Measurements from ENCODE around the gene CEP135.
"Not testable (repeated sequence)": the region's sequence is repeated elsewhere in the genome, so short reads cannot be mapped to it uniquely, and the experiment has no call there.

Gene CEP135

DNA sequence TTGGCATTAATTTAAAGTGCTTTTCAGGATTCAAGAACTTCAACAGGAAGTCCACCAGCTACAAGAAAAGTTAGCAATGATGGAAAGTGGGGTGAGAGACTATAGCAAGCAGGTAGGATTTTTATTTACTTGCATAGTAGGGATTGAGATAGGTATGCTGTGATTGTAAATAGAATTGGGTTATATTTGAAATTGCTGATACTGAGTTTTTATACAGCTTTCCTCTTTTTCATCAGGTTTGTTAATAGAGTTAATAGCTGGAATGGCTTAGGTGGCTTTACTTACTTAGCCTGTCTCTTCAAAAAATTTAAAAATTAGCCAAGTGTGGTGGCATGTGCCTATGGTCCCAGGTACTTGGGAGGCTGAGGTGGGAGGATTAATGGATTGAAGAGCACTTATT is 10.9 kb downstream of the CEP135 start:
- H3K79me1 ChIP-seq (ENCODE audit: low read length), result no peaks in the 10 kb centered on the region
- no peak overlapping the region for H4K91ac ChIP-seq (ENCODE audit: low read depth, low read length)
- H3K4me3 ChIP-seq (ENCODE audit: low read depth, low read length), result no peak overlapping the region
- H3K23ac ChIP-seq (ENCODE audit: low read length), result no peak overlapping the region
- H4K8ac ChIP-seq (ENCODE audit: low read depth, low read length), result no peak overlapping the region
- no peak overlapping the region for H3K27ac ChIP-seq (ENCODE audit: low read depth, low read length)
- no peak overlapping the region for H3K4me2 ChIP-seq (ENCODE audit: low read length)
- H3K14ac ChIP-seq (ENCODE audit: low read length), result no peak overlapping the region
- DNase-seq, result no peak
- H2AFZ ChIP-seq (ENCODE audit: insufficient read depth, low read length, poor library complexity), result no peak overlapping the region
- no peaks in the 10 kb centered on the region for H3K4me1 ChIP-seq (ENCODE audit: control insufficient read depth in 1 of 2, insufficient read depth in 2 of 2, low read length in 2 of 2)
- H2BK5ac ChIP-seq (ENCODE audit: low read depth, low read length, poor library complexity), result no peak overlapping the region
- H3K79me2 ChIP-seq (ENCODE audit: control insufficient read depth, insufficient read depth, low read length, poor library complexity), result no peaks in the 10 kb centered on the region
- no peak overlapping the region for H2BK12ac ChIP-seq (ENCODE audit: low read length)
- no peak overlapping the region for H2AK5ac ChIP-seq (ENCODE audit: low read length)
- H4K12ac ChIP-seq (ENCODE audit: low read depth, low read length), result no peak overlapping the region
- H3K27me3 ChIP-seq (ENCODE audit: insufficient read depth, low read length), result no peaks in the 10 kb centered on the region
- no peak overlapping the region for H3K9ac ChIP-seq (ENCODE audit: low read length)
- H3K36me3 ChIP-seq (ENCODE audit: control insufficient read depth in 1 of 2, insufficient read depth in 2 of 2, low read length in 2 of 2), result peaks cover 1 to 9% of the 10 kb centered on the region in 2 experiments
- H3K18ac ChIP-seq (ENCODE audit: low read length), result no peak overlapping the region
- no peak overlapping the region for H2BK120ac ChIP-seq (ENCODE audit: insufficient read depth, low read length, poor library complexity)
- no peaks in the 10 kb centered on the region for H3K9me3 ChIP-seq (ENCODE audit: insufficient read depth, low read depth, low read length)
- no peak overlapping the region for H3K4ac ChIP-seq (ENCODE audit: low read depth, low read length)

DNA sequence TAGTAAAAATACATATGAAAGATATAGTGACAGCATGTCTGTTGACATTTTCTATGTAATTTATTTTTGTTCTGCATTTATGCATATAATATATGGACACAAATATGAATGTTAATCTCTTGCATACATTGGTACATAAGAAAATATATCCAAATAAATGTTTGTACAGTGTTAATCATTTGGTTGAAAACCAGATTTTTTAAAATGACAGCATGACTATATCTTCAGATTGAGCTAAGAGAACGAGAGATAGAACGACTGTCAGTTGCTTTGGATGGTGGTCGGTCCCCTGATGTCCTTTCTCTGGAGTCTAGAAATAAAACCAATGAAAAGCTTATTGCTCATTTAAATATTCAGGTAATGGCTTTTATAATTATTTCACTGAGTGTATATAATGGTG is 15.3 kb downstream of the CEP135 start:
- no peak overlapping the region for H3K4ac ChIP-seq (ENCODE audit: low read depth, low read length)
- H2AK5ac ChIP-seq (ENCODE audit: low read length), result no peak overlapping the region
- H4K91ac ChIP-seq (ENCODE audit: low read depth, low read length), result no peak overlapping the region
- H2BK12ac ChIP-seq (ENCODE audit: low read length), result no peak overlapping the region
- DNase-seq, result no peak
- no peak overlapping the region for H2AFZ ChIP-seq (ENCODE audit: insufficient read depth, low read length, poor library complexity)
- WGBS (ENCODE audit: extremely low coverage, insufficient coverage, insufficient read length), result no CpG with 5 or more reads among the region's 3 CpGs
- H3K79me2 ChIP-seq (ENCODE audit: control insufficient read depth, insufficient read depth, low read length, poor library complexity), result no peaks in the 10 kb centered on the region
- no peak overlapping the region for H3K27ac ChIP-seq (ENCODE audit: low read depth, low read length)
- no peak overlapping the region for H3K23ac ChIP-seq (ENCODE audit: low read length)
- no peaks in the 10 kb centered on the region for H3K4me1 ChIP-seq (ENCODE audit: control insufficient read depth in 1 of 2, insufficient read depth in 2 of 2, low read length in 2 of 2)
- H3K79me1 ChIP-seq (ENCODE audit: low read length), result no peaks in the 10 kb centered on the region
- H2BK5ac ChIP-seq (ENCODE audit: low read depth, low read length, poor library complexity), result no peak overlapping the region
- no peak overlapping the region for H4K12ac ChIP-seq (ENCODE audit: low read depth, low read length)
- H3K4me2 ChIP-seq (ENCODE audit: low read length), result no peak overlapping the region
- H3K9me3 ChIP-seq (ENCODE audit: insufficient read depth, low read depth, low read length), result no peaks in the 10 kb centered on the region
- no peak overlapping the region for H3K9ac ChIP-seq (ENCODE audit: low read length)
- H3K27me3 ChIP-seq (ENCODE audit: insufficient read depth, low read length), result no peaks in the 10 kb centered on the region
- H3K18ac ChIP-seq (ENCODE audit: low read length), result no peak overlapping the region
- H3K36me3 ChIP-seq (ENCODE audit: control insufficient read depth in 1 of 2, insufficient read depth in 2 of 2, low read length in 2 of 2), result no peaks in the 10 kb centered on the region
- no peak overlapping the region for H3K14ac ChIP-seq (ENCODE audit: low read length)
- H2BK120ac ChIP-seq (ENCODE audit: insufficient read depth, low read length, poor library complexity), result no peak overlapping the region
- no peak overlapping the region for H3K4me3 ChIP-seq (ENCODE audit: low read depth, low read length)
- H4K8ac ChIP-seq (ENCODE audit: low read depth, low read length), result no peak overlapping the region

DNA sequence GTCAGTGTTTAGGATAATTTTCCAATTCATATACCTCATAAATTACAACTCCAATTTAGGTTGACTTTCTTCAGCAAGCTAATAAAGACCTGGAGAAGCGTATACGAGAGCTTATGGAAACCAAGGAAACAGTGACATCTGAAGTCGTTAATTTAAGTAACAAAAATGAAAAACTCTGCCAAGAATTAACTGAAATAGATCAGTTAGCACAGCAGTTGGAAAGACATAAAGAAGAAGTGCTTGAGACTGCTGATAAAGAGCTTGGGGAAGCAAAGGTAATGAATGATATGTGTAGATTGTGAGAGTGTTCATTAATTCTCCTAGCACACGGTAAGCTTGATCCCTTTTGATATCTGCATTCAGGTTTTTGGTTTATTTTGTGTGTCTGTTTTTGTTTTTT is 16.8 kb downstream of the CEP135 start:
- Histone ChIP-seq H2AFZ (ENCODE audit: insufficient read depth, low read length, poor library complexity) (no peak overlapping the region), H3K4me3 (ENCODE audit: low read depth, low read length) (no peak overlapping the region), H3K4me1 (ENCODE audit: control insufficient read depth in 1 of 2, insufficient read depth in 2 of 2, low read length in 2 of 2) (no peaks in the 10 kb centered on the region), H2AK5ac (ENCODE audit: low read length) (no peak overlapping the region), H4K12ac (ENCODE audit: low read depth, low read length) (no peak overlapping the region), H3K36me3 (ENCODE audit: control insufficient read depth in 1 of 2, insufficient read depth in 2 of 2, low read length in 2 of 2) (no peaks in the 10 kb centered on the region), H3K23ac (ENCODE audit: low read length) (no peak overlapping the region), H4K91ac (ENCODE audit: low read depth, low read length) (no peak overlapping the region), H3K27me3 (ENCODE audit: insufficient read depth, low read length) (no peaks in the 10 kb centered on the region), H3K18ac (ENCODE audit: low read length) (no peak overlapping the region), H3K4me2 (ENCODE audit: low read length) (no peak overlapping the region), H4K8ac (ENCODE audit: low read depth, low read length) (no peak overlapping the region), H3K79me2 (ENCODE audit: control insufficient read depth, insufficient read depth, low read length, poor library complexity) (no peaks in the 10 kb centered on the region), H3K27ac (ENCODE audit: low read depth, low read length) (no peak overlapping the region), H3K9ac (ENCODE audit: low read length) (no peak overlapping the region), H3K9me3 (ENCODE audit: insufficient read depth, low read depth, low read length) (no peaks in the 10 kb centered on the region), H2BK12ac (ENCODE audit: low read length) (no peak overlapping the region), H3K79me1 (ENCODE audit: low read length) (no peaks in the 10 kb centered on the region), H2BK120ac (ENCODE audit: insufficient read depth, low read length, poor library complexity) (no peak overlapping the region), H2BK5ac (ENCODE audit: low read depth, low read length, poor library complexity) (no peak overlapping the region), H3K4ac (ENCODE audit: low read depth, low read length) (no peak overlapping the region), H3K14ac (ENCODE audit: low read length) (no peak overlapping the region)
- DNase-seq, result no peak
- no CpG with 5 or more reads among the region's 4 CpGs for WGBS (ENCODE audit: extremely low coverage, insufficient coverage, insufficient read length)

DNA sequence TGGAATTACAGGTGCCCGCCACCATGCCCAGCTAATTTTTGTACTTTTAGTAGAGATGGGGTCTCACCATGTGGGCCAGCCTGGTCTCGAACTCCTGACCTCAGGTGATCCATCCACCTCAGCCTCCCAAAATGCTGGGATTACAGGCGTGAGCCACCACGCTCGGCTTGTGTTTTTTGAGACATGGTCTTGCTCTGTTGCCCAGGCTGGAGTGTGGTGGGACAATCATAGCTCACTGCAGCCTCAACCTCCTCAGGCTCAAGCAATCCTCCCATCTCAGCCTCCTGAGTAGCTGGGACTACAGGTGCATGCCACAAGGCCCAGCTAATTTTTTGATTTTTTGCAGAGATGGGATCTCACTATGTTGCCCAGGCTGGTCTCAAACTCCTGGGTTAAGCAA is 17.6 kb downstream of the CEP135 start:
- not testable (repeated sequence) for H2BK12ac ChIP-seq (ENCODE audit: low read length); H3K14ac ChIP-seq (ENCODE audit: low read length); H3K27ac ChIP-seq (ENCODE audit: low read depth, low read length); H4K91ac ChIP-seq (ENCODE audit: low read depth, low read length); DNase-seq; H3K4me2 ChIP-seq (ENCODE audit: low read length); H3K79me2 ChIP-seq (ENCODE audit: control insufficient read depth, insufficient read depth, low read length, poor library complexity); H3K27me3 ChIP-seq (ENCODE audit: insufficient read depth, low read length); H3K79me1 ChIP-seq (ENCODE audit: low read length); H2BK5ac ChIP-seq (ENCODE audit: low read depth, low read length, poor library complexity); H2AK5ac ChIP-seq (ENCODE audit: low read length); H3K23ac ChIP-seq (ENCODE audit: low read length); H3K36me3 ChIP-seq (ENCODE audit: control insufficient read depth in 1 of 2, insufficient read depth in 2 of 2, low read length in 2 of 2); H3K18ac ChIP-seq (ENCODE audit: low read length); H2AFZ ChIP-seq (ENCODE audit: insufficient read depth, low read length, poor library complexity); H3K4ac ChIP-seq (ENCODE audit: low read depth, low read length); H3K9ac ChIP-seq (ENCODE audit: low read length); H3K4me1 ChIP-seq (ENCODE audit: control insufficient read depth in 1 of 2, insufficient read depth in 2 of 2, low read length in 2 of 2); H2BK120ac ChIP-seq (ENCODE audit: insufficient read depth, low read length, poor library complexity); H4K12ac ChIP-seq (ENCODE audit: low read depth, low read length); H4K8ac ChIP-seq (ENCODE audit: low read depth, low read length); H3K9me3 ChIP-seq (ENCODE audit: insufficient read depth, low read depth, low read length); H3K4me3 ChIP-seq (ENCODE audit: low read depth, low read length)
- no CpG with 5 or more reads among the region's 5 CpGs for WGBS (ENCODE audit: extremely low coverage, insufficient coverage, insufficient read length)

DNA sequence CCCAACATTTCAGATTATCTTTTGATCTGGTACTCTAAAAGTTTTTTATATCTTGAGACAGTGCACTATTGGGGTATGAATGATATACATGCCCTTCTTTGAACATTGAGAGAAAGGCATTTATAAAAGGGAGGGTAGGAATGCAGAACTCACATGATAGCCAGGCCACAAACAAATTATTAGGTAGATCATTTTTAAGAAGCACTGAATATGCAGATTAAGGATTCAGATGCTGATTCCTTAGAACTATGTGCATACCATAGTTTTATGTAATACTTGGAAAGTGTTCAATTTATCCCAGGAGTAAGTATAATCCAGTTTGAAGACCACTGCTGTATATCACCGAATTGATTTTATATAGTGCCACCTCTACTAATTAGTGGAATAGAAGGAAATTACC is 18.6 kb downstream of the CEP135 start:
- Histone ChIP-seq H3K9me3 (ENCODE audit: insufficient read depth, low read depth, low read length) (no peaks in the 10 kb centered on the region), H4K91ac (ENCODE audit: low read depth, low read length) (no peak overlapping the region), H2AFZ (ENCODE audit: insufficient read depth, low read length, poor library complexity) (no peak overlapping the region), H3K23ac (ENCODE audit: low read length) (no peak overlapping the region), H4K8ac (ENCODE audit: low read depth, low read length) (no peak overlapping the region), H3K27me3 (ENCODE audit: insufficient read depth, low read length) (no peaks in the 10 kb centered on the region), H3K36me3 (ENCODE audit: control insufficient read depth in 1 of 2, insufficient read depth in 2 of 2, low read length in 2 of 2) (peaks cover 0 to 4% of the 10 kb centered on the region in 2 experiments), H4K12ac (ENCODE audit: low read depth, low read length) (no peak overlapping the region), H3K4me2 (ENCODE audit: low read length) (no peak overlapping the region), H3K79me1 (ENCODE audit: low read length) (no peaks in the 10 kb centered on the region), H3K4me1 (ENCODE audit: control insufficient read depth in 1 of 2, insufficient read depth in 2 of 2, low read length in 2 of 2) (no peaks in the 10 kb centered on the region), H3K9ac (ENCODE audit: low read length) (no peak overlapping the region), H2BK120ac (ENCODE audit: insufficient read depth, low read length, poor library complexity) (no peak overlapping the region), H3K27ac (ENCODE audit: low read depth, low read length) (no peak overlapping the region), H3K79me2 (ENCODE audit: control insufficient read depth, insufficient read depth, low read length, poor library complexity) (no peaks in the 10 kb centered on the region), H3K14ac (ENCODE audit: low read length) (no peak overlapping the region), H2BK5ac (ENCODE audit: low read depth, low read length, poor library complexity) (no peak overlapping the region), H2BK12ac (ENCODE audit: low read length) (no peak overlapping the region), H3K4ac (ENCODE audit: low read depth, low read length) (no peak overlapping the region), H3K18ac (ENCODE audit: low read length) (no peak overlapping the region), H3K4me3 (ENCODE audit: low read depth, low read length) (no peak overlapping the region), H2AK5ac (ENCODE audit: low read length) (no peak overlapping the region)
- WGBS (ENCODE audit: extremely low coverage, insufficient coverage, insufficient read length), result no CpG with 5 or more reads among the region's 1 CpG
- no peak for DNase-seq

Data from trophoblast cell (in vitro differentiated cells and primary cell).